Chondrocyte (in vitro differentiated cells): ENCODE results near the gene SLC8A2. TPM values are rescaled to one million over a fixed set of nuclear protein-coding genes. Genes with fewer than 3 reads are reported as not detected.

Experiments
- DNase-seq: peaks from one replicate; pipeline ENCODE4 v3.0.0; 2021; ENCODE audit warnings: mixed read lengths, low spot score
- H3K27ac Mint-ChIP-seq: one replicate; pipeline ENCODE4 v1.8.0; 2021; ENCODE audit warnings: mild to moderate bottlenecking, moderate library complexity, mixed read lengths; ENCODE audit not compliant: unreplicated experiment
- H3K27me3 Mint-ChIP-seq: 2 replicates; pipeline ENCODE4 v1.8.0; 2021; ENCODE audit warnings: low read depth, mixed read lengths
- H3K36me3 Mint-ChIP-seq: 2 replicates; pipeline ENCODE4 v1.8.0; 2021; ENCODE audit warnings: low read depth, mixed read lengths
- H3K4me1 Mint-ChIP-seq: 2 replicates; pipeline ENCODE4 v1.8.0; 2021; ENCODE audit warnings: low read depth, mild to moderate bottlenecking, mixed read lengths
- H3K4me3 Mint-ChIP-seq: one replicate; pipeline ENCODE4 v1.8.0; 2021; ENCODE audit warnings: mild to moderate bottlenecking, moderate library complexity, mixed read lengths; ENCODE audit not compliant: unreplicated experiment
- H3K9me3 Mint-ChIP-seq: 2 replicates; pipeline ENCODE4 v1.8.0; 2021; ENCODE audit warnings: low read depth, mixed read lengths
- CTCF ChIP-seq: fragments of 200-600 bp; sonication (generic); IDR thresholded peaks from 2 replicates; pipeline ENCODE4 v1.5.0; 2021; ENCODE audit warnings: antibody characterized with exemption, mild to moderate bottlenecking, moderate library complexity
- total RNA-seq: library from RNA; stranded (reverse); gene quantifications from 3 replicates; pipeline ENCODE4 v1.2.1, GENCODE V29; 2021

The SLC8A2 gene
- total RNA-seq, 1 donor from 2014 or later: 0.42 TPM

GRCh38 chr19:47436712-47437401 lies 34.8 kb downstream of the SLC8A2 start:
- H3K36me3 Mint-ChIP-seq: no peaks in the 10 kb centered on the region
- peak; percentile 98 for TF ChIP-seq CTCF
- H3K27me3 Mint-ChIP-seq: peaks cover 18% of the 10 kb centered on the region
- no peaks in the 10 kb centered on the region for H3K9me3 Mint-ChIP-seq
- H3K4me1 Mint-ChIP-seq: peaks cover 3% of the 10 kb centered on the region
- no peak overlapping the region for H3K27ac Mint-ChIP-seq
- no peak overlapping the region for H3K4me3 Mint-ChIP-seq
- no peak for DNase-seq

- Mint-ChIP-seq H3K4me1 (peaks cover 3% of the 10 kb centered on the region), H3K27ac (no peak overlapping the region), H3K36me3 (no peaks in the 10 kb centered on the region), H3K9me3 (no peaks in the 10 kb centered on the region), H3K27me3 (peaks cover 12% of the 10 kb centered on the region), H3K4me3 (no peak overlapping the region)
- no peak for DNase-seq
- no peak for TF ChIP-seq CTCF
Measured at GRCh38 chr19:47435883-47436417, 35.7 kb downstream of the SLC8A2 start.

- no peak overlapping the region for H3K4me3 Mint-ChIP-seq
- no peaks in the 10 kb centered on the region for H3K36me3 Mint-ChIP-seq
- H3K27ac Mint-ChIP-seq: no peak overlapping the region
Measured at GRCh38 chr19:47435196-47435595, 36.5 kb downstream of the SLC8A2 start.

GRCh38 chr19:47434088-47434487 lies 37.6 kb downstream of the SLC8A2 start:
- peaks cover 5% of the 10 kb centered on the region for H3K27me3 Mint-ChIP-seq
- H3K27ac Mint-ChIP-seq: no peak overlapping the region
- no peak for TF ChIP-seq CTCF
- H3K4me3 Mint-ChIP-seq: no peak overlapping the region
- no peak for DNase-seq
- H3K4me1 Mint-ChIP-seq: peaks cover 9% of the 10 kb centered on the region
- no peaks in the 10 kb centered on the region for H3K36me3 Mint-ChIP-seq
- H3K9me3 Mint-ChIP-seq: no peaks in the 10 kb centered on the region

More at GRCh38 chr19:47435196-47435595, 36.5 kb downstream of the SLC8A2 start:
- Mint-ChIP-seq H3K27me3 (peaks cover 9% of the 10 kb centered on the region), H3K9me3 (no peaks in the 10 kb centered on the region), H3K4me1 (peaks cover 3% of the 10 kb centered on the region)
- no peak for TF ChIP-seq CTCF
- DNase-seq: no peak

GRCh38 chr19:47433121-47433520 lies 38.6 kb downstream of the SLC8A2 start:
- no peak overlapping the region for H3K27ac Mint-ChIP-seq
- DNase-seq: no peak
- no peak overlapping the region for H3K4me3 Mint-ChIP-seq
- peaks cover 1% of the 10 kb centered on the region for H3K27me3 Mint-ChIP-seq
- H3K4me1 Mint-ChIP-seq: peaks cover 9% of the 10 kb centered on the region
- H3K36me3 Mint-ChIP-seq: no peaks in the 10 kb centered on the region
- H3K9me3 Mint-ChIP-seq: no peaks in the 10 kb centered on the region
- TF ChIP-seq CTCF: no peak
